Measurements from ENCODE around the gene OXER1.

The OXER1 gene

GRCh38 chr2:42787788-42788477 lies 24.0 kb upstream of the OXER1 start:
- Histone ChIP-seq H3K4me1 (ENCODE audit: low read length) (no peaks in the 10 kb centered on the region; the same call in 1 of the 2 replicates), H4K20me1 (ENCODE audit: insufficient read depth, low read length) (no peaks in the 10 kb centered on the region), H3K27ac (ENCODE audit: low read length) (no peak overlapping the region), H3K4me3 (ENCODE audit: low read length) (no peak overlapping the region), H3K4me2 (ENCODE audit: low read length) (no peak overlapping the region), H3K9ac (ENCODE audit: low read length) (no peak overlapping the region), H2AFZ (ENCODE audit: low read depth, low read length) (no peak overlapping the region), H3K9me3 (ENCODE audit: insufficient read depth, low read length) (no peaks in the 10 kb centered on the region), H3K27me3 (ENCODE audit: low read depth, low read length) (no peaks in the 10 kb centered on the region), H3K36me3 (replicated peaks; ENCODE audit: low read depth, low read length) (no peaks in the 10 kb centered on the region), H3K79me2 (ENCODE audit: low read length) (no peaks in the 10 kb centered on the region)
- TF ChIP-seq CTCF (IDR thresholded peaks at IDR 0.05; ENCODE audit: low read depth, low read length) (no peak), EZH2phosphoT487 (IDR thresholded peaks at IDR 0.05; ENCODE audit: low read depth) (no peak)

GRCh38 chr2:42787424-42787787 lies 23.5 kb upstream of the OXER1 start:
- H3K27me3 ChIP-seq (ENCODE audit: low read depth, low read length): no peaks in the 10 kb centered on the region
- no peak overlapping the region for H3K9ac ChIP-seq (ENCODE audit: low read length)
- H3K79me2 ChIP-seq (ENCODE audit: low read length): no peaks in the 10 kb centered on the region
- no peak overlapping the region for H2AFZ ChIP-seq (ENCODE audit: low read depth, low read length)
- H3K4me2 ChIP-seq (ENCODE audit: low read length): no peak overlapping the region
- TF ChIP-seq EZH2phosphoT487 (IDR thresholded peaks at IDR 0.05; ENCODE audit: low read depth): no peak
- no peak for TF ChIP-seq CTCF (IDR thresholded peaks at IDR 0.05; ENCODE audit: low read depth, low read length)
- no peaks in the 10 kb centered on the region for H3K9me3 ChIP-seq (ENCODE audit: insufficient read depth, low read length)
- no peak overlapping the region for H3K4me3 ChIP-seq (ENCODE audit: low read length)
- no peaks in the 10 kb centered on the region; the same call in 1 of the 2 replicates for H3K4me1 ChIP-seq (ENCODE audit: low read length)
- no peak overlapping the region for H3K27ac ChIP-seq (ENCODE audit: low read length)
- H4K20me1 ChIP-seq (ENCODE audit: insufficient read depth, low read length): no peaks in the 10 kb centered on the region
- H3K36me3 ChIP-seq (replicated peaks; ENCODE audit: low read depth, low read length): no peaks in the 10 kb centered on the region

GRCh38 chr2:42786561-42787345 lies 22.8 kb upstream of the OXER1 start:
- Histone ChIP-seq H3K4me3 (ENCODE audit: low read length) (no peak overlapping the region), H3K4me1 (ENCODE audit: low read length) (no peaks in the 10 kb centered on the region; the same call in 1 of the 2 replicates), H3K27me3 (ENCODE audit: low read depth, low read length) (no peaks in the 10 kb centered on the region), H3K4me2 (ENCODE audit: low read length) (no peak overlapping the region), H3K36me3 (replicated peaks; ENCODE audit: low read depth, low read length) (no peaks in the 10 kb centered on the region), H3K79me2 (ENCODE audit: low read length) (no peaks in the 10 kb centered on the region), H3K9me3 (ENCODE audit: insufficient read depth, low read length) (no peaks in the 10 kb centered on the region), H2AFZ (ENCODE audit: low read depth, low read length) (no peak overlapping the region), H3K9ac (ENCODE audit: low read length) (no peak overlapping the region), H3K27ac (ENCODE audit: low read length) (no peak overlapping the region), H4K20me1 (ENCODE audit: insufficient read depth, low read length) (no peaks in the 10 kb centered on the region)
- TF ChIP-seq CTCF (IDR thresholded peaks at IDR 0.05; ENCODE audit: low read depth, low read length): no peak
- no peak for TF ChIP-seq EZH2phosphoT487 (IDR thresholded peaks at IDR 0.05; ENCODE audit: low read depth)

- Histone ChIP-seq H3K4me1 (ENCODE audit: low read length) (no peaks in the 10 kb centered on the region), H2AFZ (ENCODE audit: low read depth, low read length) (no peak overlapping the region), H3K27me3 (ENCODE audit: low read depth, low read length) (no peaks in the 10 kb centered on the region), H3K79me2 (ENCODE audit: low read length) (no peaks in the 10 kb centered on the region), H3K4me3 (ENCODE audit: low read length) (no peak overlapping the region), H3K9me3 (ENCODE audit: insufficient read depth, low read length) (0 out of 2 replicates have a peak, but pooled peaks cover 3% of the 10 kb centered on the region), H3K9ac (ENCODE audit: low read length) (no peak overlapping the region), H3K27ac (ENCODE audit: low read length) (no peak overlapping the region), H3K4me2 (ENCODE audit: low read length) (no peak overlapping the region), H4K20me1 (ENCODE audit: insufficient read depth, low read length) (no peaks in the 10 kb centered on the region), H3K36me3 (replicated peaks; ENCODE audit: low read depth, low read length) (no peaks in the 10 kb centered on the region)
- TF ChIP-seq CTCF (IDR thresholded peaks at IDR 0.05; ENCODE audit: low read depth, low read length) (no peak), EZH2phosphoT487 (IDR thresholded peaks at IDR 0.05; ENCODE audit: low read depth) (no peak)
Measured at GRCh38 chr2:42784204-42784880, 20.4 kb upstream of the OXER1 start.

Measured in OCI-LY3 (cell line).